ENCODE data around the gene VCL. TPM values are rescaled to one million over a fixed set of nuclear protein-coding genes. Genes with fewer than 3 reads are reported as not detected.

VCL gene
- total and polyA plus RNA-seq, 9 of the 15 experiments (the other 6 are each of a cell fraction or from before 2014, with no cell fraction given): 29.8 to 186 (median 76.4) TPM

DNA sequence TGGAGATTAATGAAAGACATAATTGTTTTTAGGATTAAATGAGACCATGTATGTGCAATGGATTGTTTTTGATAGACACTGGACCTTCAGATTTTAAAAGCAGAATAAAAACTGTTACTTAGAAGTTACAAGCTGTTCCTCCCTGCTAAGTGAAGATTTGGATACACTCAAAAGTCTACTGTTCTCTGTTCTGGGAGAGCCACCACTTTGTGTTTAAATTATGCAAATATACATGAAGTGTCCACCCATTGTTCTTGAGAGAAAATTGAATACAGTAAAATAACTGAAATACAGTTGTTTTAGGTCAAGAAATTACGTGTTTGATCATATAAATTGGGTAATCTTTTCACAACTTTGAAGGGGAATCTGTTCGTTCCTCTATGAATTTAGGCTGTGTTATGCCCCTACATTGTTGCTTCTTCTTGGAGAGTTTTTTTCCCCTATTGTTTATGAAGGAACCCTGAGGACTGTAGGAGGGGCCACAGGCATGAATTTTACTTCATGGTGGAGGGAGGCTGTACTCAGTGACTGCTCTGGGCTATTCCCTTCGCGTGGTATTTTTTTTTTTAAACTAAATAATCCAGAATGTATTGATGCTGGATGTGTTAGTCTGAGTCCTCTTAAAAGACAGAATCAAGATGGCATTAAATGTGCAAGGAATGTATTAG, 18.6 kb upstream of the VCL start:
- H4K20me1 ChIP-seq (replicated peaks; ENCODE audit: control insufficient read depth, insufficient read depth, low read length): no peaks in the 10 kb centered on the region
- FAIRE-seq (no peak), DNase-seq (ENCODE audit: extremely low read depth in 1 of 4, low spot score in 3 of 4) (peak in 1 of 4 experiments; percentile 45), ATAC-seq (peak; percentile 75)
- H3K4me2 ChIP-seq (ENCODE audit: insufficient read depth, low read length): no peak overlapping the region; the same call in 1 of the 2 replicates
- H3K4me3 ChIP-seq: no peak overlapping the region
- WGBS (ENCODE audit: insufficient coverage, low coverage, missing lambda C conversion rate): 21% methylated on average over 4 of the region's 4 CpGs
- POLR2A ChIA-PET: interaction anchor here (0.6 to 1.7 kb wide), 2 partner anchors 11 to 19 kb away, joined by 4 to 7 read pairs; no protein-coding TSS in a partner anchor
- H3K9ac ChIP-seq (ENCODE audit: insufficient read depth in 1 of 2, low read depth in 2 of 2, low read length in 2 of 2): 0 out of 4 replicates have a peak overlapping the region, but pooled peaks of 1 of the 2 experiments have one; percentile 6
- no peaks in the 10 kb centered on the region for H3K27me3 ChIP-seq (ENCODE audit: control insufficient read depth in 2 of 2, insufficient read depth in 2 of 2, low read length in 2 of 2)
- CTCF ChIA-PET (ENCODE audit: low intra/inter-chr PET ratio): no interaction called here
- H3K79me2 ChIP-seq (ENCODE audit: control insufficient read depth, insufficient read depth, low read length): no peaks in the 10 kb centered on the region
- H2AFZ ChIP-seq (ENCODE audit: low read depth, low read length): peak overlapping the region; percentile 89
- no peaks in the 10 kb centered on the region for H3K36me3 ChIP-seq (ENCODE audit: control insufficient read depth, insufficient read depth, low read length)
- no peaks in the 10 kb centered on the region for H3K9me3 ChIP-seq (replicated peaks; ENCODE audit: control insufficient read depth, insufficient read depth, low read depth, low read length)
- TF ChIP-seq, protein P1, sequence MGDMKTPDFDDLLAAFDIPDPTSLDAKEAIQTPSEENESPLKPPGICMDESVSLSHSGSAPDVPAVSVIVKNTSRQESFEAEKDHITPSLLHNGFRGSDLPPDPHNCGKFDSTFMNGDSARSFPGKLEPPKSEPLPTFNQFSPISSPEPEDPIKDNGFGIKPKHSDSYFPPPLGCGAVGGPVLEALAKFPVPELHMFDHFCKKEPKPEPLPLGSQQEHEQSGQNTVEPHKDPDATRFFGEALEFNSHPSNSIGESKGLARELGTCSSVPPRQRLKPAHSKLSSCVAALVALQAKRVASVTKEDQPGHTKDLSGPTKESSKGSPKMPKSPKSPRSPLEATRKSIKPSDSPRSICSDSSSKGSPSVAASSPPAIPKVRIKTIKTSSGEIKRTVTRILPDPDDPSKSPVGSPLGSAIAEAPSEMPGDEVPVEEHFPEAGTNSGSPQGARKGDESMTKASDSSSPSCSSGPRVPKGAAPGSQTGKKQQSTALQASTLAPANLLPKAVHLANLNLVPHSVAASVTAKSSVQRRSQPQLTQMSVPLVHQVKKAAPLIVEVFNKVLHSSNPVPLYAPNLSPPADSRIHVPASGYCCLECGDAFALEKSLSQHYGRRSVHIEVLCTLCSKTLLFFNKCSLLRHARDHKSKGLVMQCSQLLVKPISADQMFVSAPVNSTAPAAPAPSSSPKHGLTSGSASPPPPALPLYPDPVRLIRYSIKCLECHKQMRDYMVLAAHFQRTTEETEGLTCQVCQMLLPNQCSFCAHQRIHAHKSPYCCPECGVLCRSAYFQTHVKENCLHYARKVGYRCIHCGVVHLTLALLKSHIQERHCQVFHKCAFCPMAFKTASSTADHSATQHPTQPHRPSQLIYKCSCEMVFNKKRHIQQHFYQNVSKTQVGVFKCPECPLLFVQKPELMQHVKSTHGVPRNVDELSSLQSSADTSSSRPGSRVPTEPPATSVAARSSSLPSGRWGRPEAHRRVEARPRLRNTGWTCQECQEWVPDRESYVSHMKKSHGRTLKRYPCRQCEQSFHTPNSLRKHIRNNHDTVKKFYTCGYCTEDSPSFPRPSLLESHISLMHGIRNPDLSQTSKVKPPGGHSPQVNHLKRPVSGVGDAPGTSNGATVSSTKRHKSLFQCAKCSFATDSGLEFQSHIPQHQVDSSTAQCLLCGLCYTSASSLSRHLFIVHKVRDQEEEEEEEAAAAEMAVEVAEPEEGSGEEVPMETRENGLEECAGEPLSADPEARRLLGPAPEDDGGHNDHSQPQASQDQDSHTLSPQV (IDR thresholded peaks at IDR 0.05): peak; percentile 38; the same call in 1 of the 2 replicates
- TF ChIP-seq CHD1 (IDR thresholded peaks at IDR 0.05; ENCODE audit: low read length) (no peak), ZNF436 (CRISPR knock-in tag; IDR thresholded peaks at IDR 0.05) (no peak)
- peaks cover 0 to 18% of the 10 kb centered on the region in 2 experiments; a peak in 2 of 5 replicates for H3K4me1 ChIP-seq (replicated peaks in 1 of 2; ENCODE audit: control insufficient read depth in 2 of 2, insufficient read depth in 2 of 2, low read length in 2 of 2)
- in situ Hi-C loops (cut with MboI): no loop called here
- intact Hi-C loops (cut with micrococcal nuclease): no loop called here
- H3K27ac ChIP-seq (ENCODE audit: extremely low read depth, low read depth, low read length): no peak overlapping the region
- no peaks in the 10 kb centered on the region for H3K9me1 ChIP-seq (ENCODE audit: control insufficient read depth, insufficient read depth, low read length)
- BruUV-seq (replicated peaks): no TSS peak

Data from K562 (cell line).